Stomach (tissue), 8 donors: Measurements from ENCODE around the gene SSBP4. TPM values are rescaled to one million over a fixed set of nuclear protein-coding genes. Genes with fewer than 3 reads are reported as not detected.

Experiments
- polyA plus RNA-seq, 3 donors: library from polyadenylated mRNA; stranded (reverse); fragments of 200-250 nt; gene quantifications; one replicate each; pipeline ENCODE4 v1.2.3, GENCODE V29; 2013
- small RNA-seq, 4 donors: library from RNA; depleted of rRNA; stranded (forward); fragments of <200 nt; gene quantifications; one replicate each; pipeline ENCODE3, GENCODE V24; 2016
- total RNA-seq, 5 donors: library from RNA; depleted of rRNA; stranded (reverse); fragments of >200 nt; gene quantifications; one replicate each; pipeline versions ENCODE4 v1.1.0 to v1.2.3, GENCODE V29; 2014 to 2016
- donor health status: healthy with polysubstance abuse.
- donor health status: Bipolar disorder and iron deficiency.
- donor health status: healthy.

Gene SSBP4
- total and polyA plus RNA-seq, 8 donors: 22.8 to 253 (median 49.2) TPM

Small RNAs within 50 kb of the gene (small RNA-seq; reads per million reads assigned to genes)
- gene MIR3189: 0 reads per million in 4 donors

Other genes starting within 250 kb of the SSBP4 start
- gene IFI30, start 245.6 kb upstream of the SSBP4 start, total RNA-seq: 100 to 1,000 TPM in 1 of 5 donors, 10 to 100 TPM in 3, not detected in 1; 37.3 to 199 (median 43.9) TPM
- gene IFI30, start 245.6 kb upstream of the SSBP4 start, polyA plus RNA-seq: 100 to 1,000 TPM in 1 of 3 donors, 10 to 100 TPM in 2; 53.2 to 103 (median 82.9) TPM
- 100 to 1,000 TPM in 1 of 5 donors, 10 to 100 TPM in 2, 1 to 10 TPM in 2; 5.9 to 200 (median 13.0) TPM for gene MPV17L2, start 226.2 kb upstream of the SSBP4 start, total RNA-seq
- gene MPV17L2, start 226.2 kb upstream of the SSBP4 start, polyA plus RNA-seq: 10 to 100 TPM; 11.6 to 15.4 (median 13.3) TPM
- 1 to 10 TPM in 3 of 5 donors, under 1 TPM in 1, not detected in 1; 0.87 to 2.2 (median 1.7) TPM for gene RAB3A, start 215.4 kb upstream of the SSBP4 start, total RNA-seq
- 1 to 10 TPM; 1.4 to 2.2 (median 2.0) TPM for gene RAB3A, start 215.4 kb upstream of the SSBP4 start, polyA plus RNA-seq
- 10 to 100 TPM in 3 of 5 donors, 1 to 10 TPM in 1, under 1 TPM in 1; 0.87 to 25.4 (median 11.4) TPM for gene PDE4C, start 193.0 kb upstream of the SSBP4 start, total RNA-seq
- gene PDE4C, start 193.0 kb upstream of the SSBP4 start, polyA plus RNA-seq: under 1 TPM in 1 of 3 donors, not detected in 2; 0.95 TPM
- 10 to 100 TPM in 1 of 5 donors, 1 to 10 TPM in 3, not detected in 1; 2.4 to 35.7 (median 4.0) TPM for gene IQCN, start 144.9 kb upstream of the SSBP4 start, total RNA-seq
- 1 to 10 TPM; 1.4 to 2.7 (median 2.6) TPM for gene IQCN, start 144.9 kb upstream of the SSBP4 start, polyA plus RNA-seq
- 1,000 to 10,000 TPM in 2 of 5 donors, 100 to 1,000 TPM in 3; 118 to 1,659 (median 737) TPM for gene JUND, start 137.8 kb upstream of the SSBP4 start, total RNA-seq
- gene JUND, start 137.8 kb upstream of the SSBP4 start, polyA plus RNA-seq: 100 to 1,000 TPM in 2 of 3 donors, 10 to 100 TPM in 1; 78.6 to 272 (median 102) TPM
- gene LSM4, start 96.3 kb upstream of the SSBP4 start, total RNA-seq: 100 to 1,000 TPM in 2 of 5 donors, 10 to 100 TPM in 3; 24.1 to 185 (median 98.6) TPM
- 100 to 1,000 TPM; 114 to 181 (median 173) TPM for gene LSM4, start 96.3 kb upstream of the SSBP4 start, polyA plus RNA-seq
- 10 to 100 TPM in 4 of 5 donors, 1 to 10 TPM in 1; 8.0 to 58.9 (median 22.9) TPM for gene PGPEP1, start 78.8 kb upstream of the SSBP4 start, total RNA-seq
- gene PGPEP1, start 78.8 kb upstream of the SSBP4 start, polyA plus RNA-seq: 10 to 100 TPM in 2 of 3 donors, 1 to 10 TPM in 1; 8.4 to 40.0 (median 31.8) TPM
- 100 to 1,000 TPM in 1 of 5 donors, 10 to 100 TPM in 4; 17.3 to 102 (median 46.9) TPM for gene GDF15, start 33.2 kb upstream of the SSBP4 start, total RNA-seq
- 100 to 1,000 TPM in 1 of 3 donors, 10 to 100 TPM in 2; 14.2 to 134 (median 44.5) TPM for gene GDF15, start 33.2 kb upstream of the SSBP4 start, polyA plus RNA-seq
- 10 to 100 TPM in 1 of 5 donors, 1 to 10 TPM in 2, not detected in 2; 2.9 to 11.2 (median 7.2) TPM for gene LRRC25, start 21.8 kb upstream of the SSBP4 start, total RNA-seq
- gene LRRC25, start 21.8 kb upstream of the SSBP4 start, polyA plus RNA-seq: 1 to 10 TPM in 2 of 3 donors, under 1 TPM in 1; 0.98 to 2.4 (median 1.7) TPM
- 10 to 100 TPM in 4 of 5 donors, 1 to 10 TPM in 1; 7.8 to 47.3 (median 15.8) TPM for gene ISYNA1, start 18.7 kb downstream of the SSBP4 start, total RNA-seq
- gene ISYNA1, start 18.7 kb downstream of the SSBP4 start, polyA plus RNA-seq: 10 to 100 TPM in 2 of 3 donors, 1 to 10 TPM in 1; 9.5 to 39.7 (median 15.0) TPM
- gene ELL, start 102.7 kb downstream of the SSBP4 start, total RNA-seq: 10 to 100 TPM in 3 of 5 donors, 1 to 10 TPM in 2; 8.0 to 88.7 (median 13.5) TPM
- 10 to 100 TPM in 1 of 3 donors, 1 to 10 TPM in 2; 4.1 to 12.7 (median 8.1) TPM for gene ELL, start 102.7 kb downstream of the SSBP4 start, polyA plus RNA-seq
- 100 to 1,000 TPM in 4 of 5 donors, 10 to 100 TPM in 1; 87.8 to 819 (median 197) TPM for gene FKBP8, start 124.2 kb downstream of the SSBP4 start, total RNA-seq
- gene FKBP8, start 124.2 kb downstream of the SSBP4 start, polyA plus RNA-seq: 100 to 1,000 TPM; 157 to 254 (median 249) TPM
- 100 to 1,000 TPM in 2 of 5 donors, 10 to 100 TPM in 3; 30.8 to 513 (median 55.4) TPM for gene KXD1, start 138.5 kb downstream of the SSBP4 start, total RNA-seq
- 100 to 1,000 TPM in 1 of 3 donors, 10 to 100 TPM in 2; 71.0 to 131 (median 84.5) TPM for gene KXD1, start 138.5 kb downstream of the SSBP4 start, polyA plus RNA-seq
- gene UBA52, start 152.5 kb downstream of the SSBP4 start, total RNA-seq: 100 to 1,000 TPM in 4 of 5 donors, 10 to 100 TPM in 1; 84.3 to 596 (median 358) TPM
- gene UBA52, start 152.5 kb downstream of the SSBP4 start, polyA plus RNA-seq: 1,000 to 10,000 TPM; 1,291 to 1,681 (median 1,311) TPM
- 100 to 1,000 TPM in 2 of 5 donors, 10 to 100 TPM in 3; 15.6 to 483 (median 85.3) TPM for gene REX1BD, start 169.4 kb downstream of the SSBP4 start, total RNA-seq
- gene REX1BD, start 169.4 kb downstream of the SSBP4 start, polyA plus RNA-seq: 100 to 1,000 TPM; 110 to 204 (median 118) TPM
- gene CRLF1, start 187.4 kb downstream of the SSBP4 start, total RNA-seq: 10 to 100 TPM in 1 of 5 donors, 1 to 10 TPM in 3, not detected in 1; 2.6 to 12.6 (median 5.6) TPM
- 10 to 100 TPM; 12.3 to 15.9 (median 14.2) TPM for gene CRLF1, start 187.4 kb downstream of the SSBP4 start, polyA plus RNA-seq
- 1 to 10 TPM in 2 of 5 donors, not detected in 3; 1.8 to 4.7 TPM for gene TMEM59L, start 193.5 kb downstream of the SSBP4 start, total RNA-seq
- 1 to 10 TPM in 1 of 3 donors, under 1 TPM in 1, not detected in 1; 0.25 to 3.7 TPM for gene TMEM59L, start 193.5 kb downstream of the SSBP4 start, polyA plus RNA-seq
- 10 to 100 TPM in 2 of 5 donors, 1 to 10 TPM in 3; 1.2 to 45.1 (median 7.0) TPM for gene KLHL26, start 217.6 kb downstream of the SSBP4 start, total RNA-seq
- 1 to 10 TPM; 3.2 to 4.4 (median 3.7) TPM for gene KLHL26, start 217.6 kb downstream of the SSBP4 start, polyA plus RNA-seq